H1 (cell line): ENCODE data around the gene MOV10L1. TPM values are rescaled to one million over a fixed set of nuclear protein-coding genes. Genes with fewer than 3 reads are reported as not detected.

Experiments used
- CTCF ChIA-PET: fragments of 300-600 bp; sonication (Branson Sonifier 250); formaldehyde crosslinking; loops from one replicate; lab custom pipeline; 2021; ENCODE audit not compliant: partially characterized antibody; lab: Charles Lee
- POLR2A ChIA-PET: fragments of 300-600 bp; sonication (Branson Sonifier 250); formaldehyde crosslinking; loops from one replicate; lab custom pipeline; 2021; ENCODE audit warnings: inconsistent platforms; ENCODE audit not compliant: partially characterized antibody; lab: Charles Lee
- DNase-seq, 2 experiments: peaks; one replicate each; pipeline versions ENCODE4 v3.0.0 to v3.0.0-alpha.2; 2010 to 2022; ENCODE audit warnings: low spot score in 2 of 2, low read depth in 1 of 2, mixed read lengths in 1 of 2
- FAIRE-seq: peaks from 2 replicates; lab custom pipeline; 2011; peaks lifted over from hg19 to GRCh38; lab: Jason Lieb, UNC
- H2AFZ ChIP-seq: 2 replicates; pipeline ENCODE4 v1.8.1; 2012; ENCODE audit warnings: low read length, inconsistent platforms
- H2AK5ac ChIP-seq: 2 replicates; pipeline ENCODE4 v1.6.1; 2013; ENCODE audit warnings: low read depth, low read length
- H2BK120ac ChIP-seq: replicated peaks from 2 replicates; pipeline ENCODE3; 2013; ENCODE audit warnings: low read depth, low read length, inconsistent platforms
- H2BK12ac ChIP-seq: 2 replicates; pipeline ENCODE4 v1.6.1; 2013; ENCODE audit warnings: low read depth, low read length
- H2BK15ac ChIP-seq: 2 replicates; pipeline ENCODE4 v1.6.1; 2013; ENCODE audit warnings: low read length
- H2BK20ac ChIP-seq: 2 replicates; pipeline ENCODE4 v1.6.1; 2013; ENCODE audit warnings: low read length
- H2BK5ac ChIP-seq: 2 replicates; pipeline ENCODE4 v1.6.1; 2013; ENCODE audit warnings: low read depth, low read length
- H3K14ac ChIP-seq: 2 replicates; pipeline ENCODE4 v1.6.1; 2013; ENCODE audit warnings: inconsistent platforms; ENCODE audit not compliant: insufficient read length
- H3K18ac ChIP-seq: 2 replicates; pipeline ENCODE4 v1.6.1; 2013; ENCODE audit warnings: low read length; ENCODE audit errors: extremely low read depth
- H3K23ac ChIP-seq: 2 replicates; pipeline ENCODE4 v1.6.1; 2013; ENCODE audit warnings: inconsistent platforms; ENCODE audit not compliant: insufficient read length
- H3K23me2 ChIP-seq: 2 replicates; pipeline ENCODE4 v1.6.1; 2013; ENCODE audit warnings: low read depth, low read length
- H3K27ac ChIP-seq: 2 replicates; pipeline ENCODE4 v1.6.1; 2011; ENCODE audit warnings: low read depth, low read length, inconsistent platforms
- H3K27me3 ChIP-seq, 4 experiments: replicated peaks in 1 of 4; 1 replicate in 1 of 4; 2 replicates in 3 of 4; pipeline versions ENCODE4 v1.6.1 to v1.8.1; 2011 to 2013; ENCODE audit warnings: low read length in 3 of 4, mild to moderate bottlenecking in 3 of 4, inconsistent platforms in 2 of 4, mixed read lengths in 2 of 4, moderate library complexity in 1 of 4; ENCODE audit not compliant: control insufficient read depth in 3 of 4, insufficient read depth in 3 of 4; ENCODE audit errors: extremely low read depth in 1 of 4
- H3K36me3 ChIP-seq, 4 experiments: 2 replicates each; pipeline versions ENCODE4 v1.6.1 to v1.8.1; 2011 to 2013; ENCODE audit warnings: mild to moderate bottlenecking in 4 of 4, low read length in 3 of 4, moderate library complexity in 2 of 4, control low read depth in 1 of 4, inconsistent platforms in 1 of 4; ENCODE audit not compliant: insufficient read depth in 4 of 4, control insufficient read depth in 2 of 4
- H3K4ac ChIP-seq: replicated peaks from 2 replicates; pipeline ENCODE3; 2013; ENCODE audit warnings: low read length, low read depth, mixed read lengths, inconsistent platforms; ENCODE audit not compliant: insufficient read length
- H3K4me1 ChIP-seq, 4 experiments: replicated peaks in 1 of 4; 1 replicate in 1 of 4; 2 replicates in 3 of 4; pipeline versions ENCODE4 v1.6.1 to v1.8.1; 2011 to 2013; ENCODE audit warnings: low read length in 3 of 4, inconsistent platforms in 2 of 4, mixed read lengths in 1 of 4; ENCODE audit not compliant: insufficient read depth in 4 of 4, control insufficient read depth in 3 of 4
- H3K4me2 ChIP-seq, 2 experiments: 2 replicates each; pipeline versions ENCODE4 v1.6.1 to v1.8.1; 2011 to 2013; ENCODE audit warnings: low read depth in 2 of 2, low read length in 2 of 2, control low read depth in 1 of 2, inconsistent platforms in 1 of 2, mild to moderate bottlenecking in 1 of 2; ENCODE audit not compliant: insufficient read depth in 1 of 2
- H3K4me3 ChIP-seq, 4 experiments: fragments of 200-600, 300-600 bp in 1 of 4; sonication (generic), shearing (Covaris generic), sonication (Bioruptor Twin) in 1 of 4; 2 replicates each; pipeline versions ENCODE4 v1.5.1 to v1.8.1; 2011 to 2016; ENCODE audit warnings: low read length in 4 of 4, low read depth in 3 of 4, control low read depth in 2 of 4, inconsistent platforms in 2 of 4, mild to moderate bottlenecking in 2 of 4, mixed read lengths in 1 of 4, moderate library complexity in 1 of 4; ENCODE audit not compliant: insufficient read depth in 2 of 4; ENCODE audit errors: extremely low read depth in 1 of 4
- H3K56ac ChIP-seq: replicated peaks from 2 replicates; pipeline ENCODE3; 2013; ENCODE audit warnings: low read depth, mild to moderate bottlenecking, mixed read lengths, low read length, inconsistent platforms; ENCODE audit not compliant: insufficient read length
- H3K79me1 ChIP-seq: 2 replicates; pipeline ENCODE4 v1.6.1; 2013; ENCODE audit warnings: low read depth, low read length, control low read depth
- H3K79me2 ChIP-seq, 2 experiments: 2 replicates each; pipeline versions ENCODE4 v1.6.1 to v1.8.1; 2012 to 2013; ENCODE audit warnings: low read length in 2 of 2, mild to moderate bottlenecking in 2 of 2, inconsistent platforms in 1 of 2; ENCODE audit not compliant: insufficient read depth in 2 of 2, control insufficient read depth in 1 of 2
- H3K9ac ChIP-seq, 4 experiments: replicated peaks in 1 of 4; 1 replicate in 1 of 4; 2 replicates in 3 of 4; pipeline versions ENCODE4 v1.6.1 to v1.8.1; 2011 to 2013; ENCODE audit warnings: low read depth in 3 of 4, low read length in 3 of 4, control low read depth in 2 of 4, mild to moderate bottlenecking in 2 of 4, moderate library complexity in 2 of 4, inconsistent platforms in 1 of 4; ENCODE audit errors: extremely low read depth in 1 of 4
- H3K9me3 ChIP-seq, 2 experiments: 2 replicates each; pipeline versions ENCODE4 v1.6.1 to v1.8.1; 2012 to 2013; ENCODE audit warnings: mild to moderate bottlenecking in 2 of 2, moderate library complexity in 2 of 2, control low read depth in 1 of 2, inconsistent platforms in 1 of 2, low read depth in 1 of 2, low read length in 1 of 2, mixed read lengths in 1 of 2; ENCODE audit not compliant: insufficient read depth in 2 of 2
- H4K20me1 ChIP-seq, 2 experiments: replicated peaks in 1 of 2; 2 replicates each; pipeline versions ENCODE3 to v1.8.1; 2011 to 2013; ENCODE audit warnings: inconsistent platforms in 2 of 2, low read length in 2 of 2, mild to moderate bottlenecking in 1 of 2; ENCODE audit not compliant: insufficient read depth in 2 of 2, control insufficient read depth in 1 of 2
- H4K5ac ChIP-seq: 2 replicates; pipeline ENCODE4 v1.6.1; 2013; ENCODE audit warnings: low read length, low read depth, mixed read lengths, inconsistent platforms; ENCODE audit not compliant: insufficient read length
- H4K8ac ChIP-seq: 2 replicates; pipeline ENCODE4 v1.8.0; 2013; ENCODE audit warnings: mild to moderate bottlenecking, moderate library complexity, low read length, inconsistent platforms; ENCODE audit not compliant: insufficient read depth; ENCODE audit errors: extremely low read depth
- H4K91ac ChIP-seq: replicated peaks from 2 replicates; pipeline ENCODE3; 2013; ENCODE audit warnings: low read length, mixed read lengths, inconsistent platforms; ENCODE audit not compliant: insufficient read length
- CBX8 ChIP-seq: fragments of 300-800, 300-1000 bp; sonication (generic); IDR thresholded peaks from 2 replicates; pipeline ENCODE4 v1.7.1; 2016; ENCODE audit warnings: low read depth, low read length, borderline replicate concordance
- CTBP2 ChIP-seq: IDR thresholded peaks from 2 replicates; pipeline ENCODE4 v1.7.0; 2011; ENCODE audit warnings: borderline replicate concordance, mild to moderate bottlenecking, moderate library complexity, mixed read lengths, low read length; ENCODE audit not compliant: insufficient read depth, insufficient read length
- EGR1 ChIP-seq: IDR thresholded peaks from 2 replicates; pipeline ENCODE4 v1.6.1; 2011; ENCODE audit warnings: low read depth, low read length, borderline replicate concordance
- HDAC2 ChIP-seq, 2 experiments: fragments of 300-600 bp in 1 of 2; sonication (generic) in 1 of 2; IDR thresholded peaks; 2 replicates each; pipeline ENCODE4 v1.6.1; 2011 to 2012; ENCODE audit warnings: low read depth in 2 of 2, low read length in 2 of 2, mild to moderate bottlenecking in 2 of 2, moderate library complexity in 2 of 2, borderline replicate concordance in 1 of 2, inconsistent platforms in 1 of 2
- PHF8 ChIP-seq: fragments of 200-600 bp; sonication (generic); conservative IDR thresholded peaks from 2 replicates; pipeline ENCODE4 v1.7.1; 2012; ENCODE audit warnings: low read depth, mild to moderate bottlenecking, inconsistent platforms, low read length, moderate library complexity
- RBBP5 ChIP-seq: IDR thresholded peaks from 2 replicates; pipeline ENCODE4 v1.7.1; 2012; ENCODE audit warnings: low read depth, mild to moderate bottlenecking, inconsistent platforms, low read length, moderate library complexity, borderline replicate concordance
- SUZ12 ChIP-seq: fragments of 200-600 bp; sonication (generic); IDR thresholded peaks from 2 replicates; pipeline ENCODE4 v1.6.1; 2012; ENCODE audit warnings: mild to moderate bottlenecking, inconsistent platforms, low read length, moderate library complexity, mixed read lengths
- TAF1 ChIP-seq: IDR thresholded peaks from 2 replicates; pipeline ENCODE4 v1.6.1; 2011; ENCODE audit warnings: mild to moderate bottlenecking, low read depth, low read length
- TAF7 ChIP-seq: optimal IDR thresholded peaks from 2 replicates; pipeline ENCODE3; 2011; ENCODE audit warnings: low read depth, mild to moderate bottlenecking, inconsistent platforms, low read length, moderate library complexity, borderline replicate concordance
- USF2 ChIP-seq: IDR thresholded peaks from 2 replicates; pipeline ENCODE4 v1.6.1; 2011; ENCODE audit warnings: low read length, improper control_type of control experiment
- WGBS, 2 experiments: shearing (Covaris generic) in 1 of 2; methylation state at CpG; one replicate each; pipeline versions ENCODE4 v1.1.6 to v1.1.7; 2013 to 2015; ENCODE audit warnings: low lambda C conversion rate in 2 of 2, mixed read lengths in 2 of 2, inconsistent platforms in 1 of 2, low coverage in 1 of 2, missing lambda C conversion rate in 1 of 2; ENCODE audit not compliant: insufficient replicate concordance in 2 of 2, insufficient coverage in 1 of 2, insufficient read length in 1 of 2; ENCODE audit errors: extremely low coverage in 1 of 2, missing lambda C conversion rate in 1 of 2; 5-methylcytosine and 5-hydroxymethylcytosine counted together
- polyA plus RNA-seq, 7 experiments: library from polyadenylated mRNA; depleted of rRNA in 3 of 7; stranded (reverse) in 5 of 7; unstranded in 2 of 7; fragments of >200 nt in 5 of 7; fragments of 200-250 nt in 2 of 7; gene quantifications; 1 replicate in 5 of 7; 2 replicates in 1 of 7; 4 replicates in 1 of 7; pipeline versions ENCODE4 v1.2.1 to v1.2.3, GENCODE V29; 2011 to 2013; ENCODE audit warnings: missing spikeins in 2 of 7, mixed read lengths in 2 of 7
- total RNA-seq: library from RNA; stranded (reverse); fragmentation: NEBNext Ultra II Directional; extraction: Animal tissue kit (Norgen Biotek cat#: 25700); gene quantifications from 2 replicates; pipeline ENCODE4 v1.2.1, GENCODE V29; 2021

The MOV10L1 gene
- total and polyA plus RNA-seq, 2 of the 8 experiments (the other 6 are each of a cell fraction or from before 2014, with no cell fraction given) = 0.32 TPM; not detected in 1

- TF ChIP-seq SUZ12 (no peak), TAF1 (no peak), CTBP2 (no peak), RBBP5 (no peak), PHF8 (no peak), CBX8 (no peak), EGR1 (no peak), HDAC2 (IDR thresholded peaks at IDR 0.05; ENCODE audit: borderline replicate concordance in 1 of 2, low read depth in 2 of 2, low read length in 2 of 2) (no peak), TAF7 (no peak), USF2 (no peak)
- Histone ChIP-seq H3K9me3 (no peaks in the 10 kb centered on the region), H3K4me3 (no peak overlapping the region), H3K27ac (no peak overlapping the region), H3K23ac (no peak overlapping the region), H4K8ac (no peak overlapping the region), H4K5ac (no peak overlapping the region), H4K20me1 (no peaks in the 10 kb centered on the region), H3K14ac (no peak overlapping the region), H3K79me1 (no peaks in the 10 kb centered on the region), H3K18ac (no peak overlapping the region), H3K4me2 (no peak overlapping the region), H4K91ac (no peak overlapping the region), H2BK5ac (no peak overlapping the region), H3K4me1 (no peaks in the 10 kb centered on the region), H3K9ac (no peak overlapping the region), H2BK120ac (no peak overlapping the region), H3K79me2 (no peaks in the 10 kb centered on the region), H3K4ac (no peak overlapping the region), H3K23me2 (no peaks in the 10 kb centered on the region), H3K36me3 (no peaks in the 10 kb centered on the region), H2BK20ac (no peak overlapping the region), H2AK5ac (no peak overlapping the region), H2BK15ac (no peak overlapping the region), H3K56ac (no peak overlapping the region), H3K27me3 (no peaks in the 10 kb centered on the region), H2BK12ac (no peak overlapping the region), H2AFZ (no peak overlapping the region)
- no peak for FAIRE-seq
- DNase-seq = no peak
- WGBS, 2 experiments = 98% methylated on average over 4 of the region's 4 CpGs; no CpG with 5 or more reads in 1 of the 2 experiments
- POLR2A ChIA-PET = no interaction called here
- CTCF ChIA-PET = interaction anchor here (0.8 to 1.4 kb wide), 2 partner anchors 10 to 12 kb away, joined by 3 to 5 read pairs; no protein-coding TSS in a partner anchor
These were observed 48.2 kb downstream of the MOV10L1 start for GRCh38 chr22:50138041-50138440.
